ENCODE measurements around the gene C19orf85. TPM values are rescaled to one million over a fixed set of nuclear protein-coding genes. Genes with fewer than 3 reads are reported as not detected.
A peak's percentile ranks its signal among the peaks of the same experiment; 100 is the strongest.

C19orf85 gene
- total RNA-seq, 2 donors from 2014 or later: not detected

GRCh38 chr19:55459551-55459949, 5.0 kb downstream of the C19orf85 start:
- TF ChIP-seq, protein P1, sequence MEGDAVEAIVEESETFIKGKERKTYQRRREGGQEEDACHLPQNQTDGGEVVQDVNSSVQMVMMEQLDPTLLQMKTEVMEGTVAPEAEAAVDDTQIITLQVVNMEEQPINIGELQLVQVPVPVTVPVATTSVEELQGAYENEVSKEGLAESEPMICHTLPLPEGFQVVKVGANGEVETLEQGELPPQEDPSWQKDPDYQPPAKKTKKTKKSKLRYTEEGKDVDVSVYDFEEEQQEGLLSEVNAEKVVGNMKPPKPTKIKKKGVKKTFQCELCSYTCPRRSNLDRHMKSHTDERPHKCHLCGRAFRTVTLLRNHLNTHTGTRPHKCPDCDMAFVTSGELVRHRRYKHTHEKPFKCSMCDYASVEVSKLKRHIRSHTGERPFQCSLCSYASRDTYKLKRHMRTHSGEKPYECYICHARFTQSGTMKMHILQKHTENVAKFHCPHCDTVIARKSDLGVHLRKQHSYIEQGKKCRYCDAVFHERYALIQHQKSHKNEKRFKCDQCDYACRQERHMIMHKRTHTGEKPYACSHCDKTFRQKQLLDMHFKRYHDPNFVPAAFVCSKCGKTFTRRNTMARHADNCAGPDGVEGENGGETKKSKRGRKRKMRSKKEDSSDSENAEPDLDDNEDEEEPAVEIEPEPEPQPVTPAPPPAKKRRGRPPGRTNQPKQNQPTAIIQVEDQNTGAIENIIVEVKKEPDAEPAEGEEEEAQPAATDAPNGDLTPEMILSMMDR (IDR thresholded peaks at IDR 0.05): no peak
- no peak overlapping the region for H3K4me3 ChIP-seq
- H3K36me3 ChIP-seq: no peaks in the 10 kb centered on the region
- peaks cover 0 to 30% of the 10 kb centered on the region in 2 donors for H3K4me1 ChIP-seq
- peak overlapping the region; percentile 16 to 94 for H3K27ac ChIP-seq
- no peak for DNase-seq (ENCODE audit: low spot score)
- no peaks in the 10 kb centered on the region for H3K27me3 ChIP-seq
- no peaks in the 10 kb centered on the region for H3K9me3 ChIP-seq

GRCh38 chr19:55457683-55458457, 6.7 kb downstream of the C19orf85 start:
- H3K9me3 ChIP-seq: no peaks in the 10 kb centered on the region
- DNase-seq (ENCODE audit: low spot score): no peak
- H3K4me1 ChIP-seq: peaks cover 0 to 32% of the 10 kb centered on the region in 2 donors
- no peaks in the 10 kb centered on the region for H3K36me3 ChIP-seq
- no peak overlapping the region for H3K4me3 ChIP-seq
- TF ChIP-seq, protein P1 (IDR thresholded peaks at IDR 0.05): no peak
- no peaks in the 10 kb centered on the region for H3K27me3 ChIP-seq
- H3K27ac ChIP-seq: no peak overlapping the region

DNA sequence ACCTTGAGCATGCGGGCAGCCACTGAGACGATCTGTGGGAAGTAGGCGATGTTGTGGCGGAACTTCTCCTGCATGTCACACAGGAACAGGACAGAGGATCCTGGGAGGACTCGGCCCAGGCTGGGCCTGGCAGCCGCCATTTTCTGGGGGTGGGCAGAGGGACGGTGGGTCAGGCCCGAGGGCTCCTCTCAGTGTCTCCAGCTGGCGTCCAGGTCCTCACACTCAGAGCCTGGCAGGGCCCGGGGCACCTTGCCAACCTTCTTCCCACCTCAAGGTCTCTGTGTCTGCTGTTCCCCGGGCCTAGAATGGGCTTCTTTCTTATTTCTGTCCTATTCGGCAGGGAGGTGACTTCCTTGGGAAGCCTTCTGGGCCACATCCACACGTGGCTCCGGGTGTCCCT, 8.2 kb downstream of the C19orf85 start:
- no peaks in the 10 kb centered on the region for H3K9me3 ChIP-seq
- TF ChIP-seq, protein P1 (IDR thresholded peaks at IDR 0.05): no peak
- H3K27me3 ChIP-seq: peaks cover 8 to 12% of the 10 kb centered on the region in 2 donors
- no peak overlapping the region for H3K4me3 ChIP-seq
- no peaks in the 10 kb centered on the region for H3K36me3 ChIP-seq
- H3K4me1 ChIP-seq: peaks cover 0 to 38% of the 10 kb centered on the region in 2 donors
- H3K27ac ChIP-seq: no peak overlapping the region
- no peak for DNase-seq (ENCODE audit: low spot score)

DNA sequence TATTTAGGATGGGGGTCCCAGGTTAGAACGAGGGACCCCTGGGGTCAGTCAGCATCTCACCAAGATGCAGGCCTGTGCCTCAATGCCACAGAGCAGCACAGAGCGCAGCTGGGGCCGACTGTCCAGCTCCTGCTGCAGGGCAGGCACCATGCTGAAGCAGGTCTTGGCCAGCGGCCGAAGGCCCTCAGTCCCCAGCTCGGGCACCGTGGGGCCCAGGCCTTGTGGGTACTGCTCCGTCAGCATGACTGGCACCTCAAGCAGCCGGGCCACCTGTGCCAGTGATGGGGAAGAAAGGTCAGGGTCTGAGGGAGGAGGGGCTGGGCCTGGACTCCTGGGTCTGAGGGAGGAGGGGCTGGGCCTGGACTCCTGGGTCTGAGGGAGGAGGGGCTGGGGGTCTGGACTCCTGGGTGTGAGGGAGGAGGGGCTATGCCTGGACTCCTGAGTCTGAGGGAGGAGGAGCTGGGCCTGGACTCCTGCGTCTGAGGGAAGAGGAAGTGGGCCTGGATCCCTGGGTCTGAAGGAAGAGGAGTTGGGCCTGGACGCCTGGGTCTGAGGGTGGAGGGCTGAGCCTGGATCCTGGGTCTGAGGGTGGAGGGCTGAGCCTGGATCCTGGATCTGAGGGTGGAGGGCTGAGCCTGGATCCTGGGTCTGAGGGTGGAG, 8.8 kb downstream of the C19orf85 start:
- Histone ChIP-seq H3K27ac (no peak overlapping the region), H3K9me3 (no peaks in the 10 kb centered on the region), H3K36me3 (no peaks in the 10 kb centered on the region), H3K27me3 (peaks cover 8 to 18% of the 10 kb centered on the region in 2 donors), H3K4me1 (peaks cover 0 to 36% of the 10 kb centered on the region in 2 donors), H3K4me3 (no peak overlapping the region)
- TF ChIP-seq, protein P1 (IDR thresholded peaks at IDR 0.05): no peak
- DNase-seq (ENCODE audit: low spot score): no peak

- no peaks in the 10 kb centered on the region for H3K9me3 ChIP-seq
- H3K27me3 ChIP-seq: peaks cover 8 to 18% of the 10 kb centered on the region in 2 donors
- H3K27ac ChIP-seq: no peak overlapping the region
- no peak for DNase-seq (ENCODE audit: low spot score)
- TF ChIP-seq, protein P1 (IDR thresholded peaks at IDR 0.05): peak; percentile 32 to 63
- no peak overlapping the region for H3K4me3 ChIP-seq
- H3K36me3 ChIP-seq: no peaks in the 10 kb centered on the region
- H3K4me1 ChIP-seq: peaks cover 0 to 27% of the 10 kb centered on the region in 2 donors
These were observed 9.7 kb downstream of the C19orf85 start for GRCh38 chr19:55454787-55455243.

Measured in right atrium auricular region (tissue), 2 donors.